Keratinocyte (primary cell): Measurements from ENCODE around the gene EFNB2. TPM values are rescaled to one million over a fixed set of nuclear protein-coding genes. Genes with fewer than 3 reads are reported as not detected.
A peak's percentile ranks its signal among the peaks of the same experiment; 100 is the strongest.

Source experiments
- DNase-seq: peaks from one replicate; pipeline ENCODE4 v3.0.0-alpha.2; 2011; ENCODE audit warnings: low read depth, missing footprints, low spot score
- FAIRE-seq: peaks from 2 replicates; lab custom pipeline; 2011; peaks lifted over from hg19 to GRCh38; lab: Jason Lieb, UNC
- H2AFZ ChIP-seq: 2 replicates; pipeline ENCODE4 v1.6.0; 2012; ENCODE audit warnings: low read length, control low read depth, inconsistent platforms; ENCODE audit not compliant: control insufficient read depth
- H3K27ac ChIP-seq: 2 replicates; pipeline ENCODE4 v1.5.1; 2011; ENCODE audit warnings: low read length; ENCODE audit not compliant: control insufficient read depth, insufficient read depth
- H3K27me3 ChIP-seq: 3 replicates; pipeline ENCODE4 v1.6.0; 2011; ENCODE audit warnings: low read length; ENCODE audit not compliant: control insufficient read depth, insufficient read depth; ENCODE audit errors: extremely low read depth
- H3K36me3 ChIP-seq, 2 experiments: 2 replicates in 1 of 2; 3 replicates in 1 of 2; pipeline ENCODE4 v1.5.1; 2011; ENCODE audit warnings: low read length in 2 of 2, mild to moderate bottlenecking in 1 of 2; ENCODE audit not compliant: control insufficient read depth in 2 of 2, insufficient read depth in 2 of 2; ENCODE audit errors: extremely low read depth in 1 of 2
- H3K4me1 ChIP-seq: 3 replicates; pipeline ENCODE4 v1.5.1; 2011; ENCODE audit warnings: low read length; ENCODE audit not compliant: control insufficient read depth, insufficient read depth; ENCODE audit errors: extremely low read depth
- H3K4me2 ChIP-seq: 3 replicates; pipeline ENCODE4 v1.6.0; 2011; ENCODE audit warnings: low read depth, low read length; ENCODE audit not compliant: control insufficient read depth, insufficient read depth; ENCODE audit errors: extremely low read depth
- H3K4me3 ChIP-seq, 3 experiments: fragments of 200-600 bp in 1 of 3; sonication (generic) in 1 of 3; 2 replicates in 2 of 3; 3 replicates in 1 of 3; pipeline ENCODE4 v1.5.1; 2011 to 2016; ENCODE audit warnings: low read length in 3 of 3, mild to moderate bottlenecking in 3 of 3, control low read depth in 2 of 3, inconsistent platforms in 1 of 3, low read depth in 1 of 3, mixed read lengths in 1 of 3, mixed run types in 1 of 3, moderate library complexity in 1 of 3; ENCODE audit not compliant: control insufficient read depth in 2 of 3, insufficient read depth in 2 of 3; ENCODE audit errors: extremely low read depth in 1 of 3
- H3K79me2 ChIP-seq: 2 replicates; pipeline ENCODE4 v1.6.0; 2012; ENCODE audit warnings: low read length; ENCODE audit not compliant: control insufficient read depth, insufficient read depth
- H3K9ac ChIP-seq: 3 replicates; pipeline ENCODE4 v1.6.0; 2011; ENCODE audit warnings: low read length; ENCODE audit not compliant: control insufficient read depth, insufficient read depth; ENCODE audit errors: extremely low read depth
- H3K9me1 ChIP-seq: 3 replicates; pipeline ENCODE4 v1.6.0; 2011; ENCODE audit warnings: low read length; ENCODE audit not compliant: control insufficient read depth, insufficient read depth; ENCODE audit errors: extremely low read depth
- H3K9me3 ChIP-seq: 2 replicates; pipeline ENCODE4 v1.5.1; 2012; ENCODE audit warnings: low read depth, low read length; ENCODE audit not compliant: control insufficient read depth
- H4K20me1 ChIP-seq: 3 replicates; pipeline ENCODE4 v1.6.0; 2011; ENCODE audit warnings: low read length; ENCODE audit not compliant: control insufficient read depth, insufficient read depth; ENCODE audit errors: extremely low read depth
- CTCF ChIP-seq, 3 experiments: IDR thresholded peaks in 1 of 3; conservative IDR thresholded peaks in 1 of 3; optimal IDR thresholded peaks in 1 of 3; 2 replicates in 2 of 3; 3 replicates in 1 of 3; pipeline versions ENCODE3 to v1.5.1; 2011; ENCODE audit warnings: low read length in 3 of 3, mild to moderate bottlenecking in 3 of 3, moderate library complexity in 2 of 3, control low read depth in 1 of 3, inconsistent platforms in 1 of 3; ENCODE audit not compliant: insufficient read depth in 2 of 3; ENCODE audit errors: extremely low read depth in 1 of 3
- EZH2 ChIP-seq: IDR thresholded peaks from one replicate; pipeline ENCODE4 v1.6.1; 2012; ENCODE audit warnings: inconsistent platforms, mild to moderate bottlenecking, low read length, moderate library complexity
- dilution Hi-C: fragments of 300-500 bp; cut with MboI; formaldehyde crosslinking; loops from one replicate; pipeline ENCODE4 v1.7.0; 2020; ENCODE audit warnings: low sequenced_read_pairs; ENCODE audit not compliant: extremely low pct_ligation_motif_present
- polyA plus RNA-seq, 5 experiments: library from polyadenylated mRNA; depleted of rRNA in 3 of 5; stranded (reverse) in 3 of 5; stranded (forward) in 1 of 5; unstranded in 1 of 5; fragments of >200 nt; gene quantifications; 1 replicate in 1 of 5; 2 replicates in 3 of 5; 3 replicates in 1 of 5; pipeline versions ENCODE4 v1.2.1 to v1.2.3, GENCODE V29; 2011 to 2012; ENCODE audit warnings: missing spikeins in 2 of 5, low read depth in 1 of 5, low replicate concordance in 1 of 5

The EFNB2 gene
- polyA plus RNA-seq, 1 donor (not counting 4 experiments of a cell fraction or from before 2014, with no cell fraction given), result 38.9 TPM

GRCh38 chr13:106521095-106521799, 14.2 kb downstream of the EFNB2 start:
- peaks cover 100% of the 10 kb centered on the region for H3K79me2 ChIP-seq
- H3K9me3 ChIP-seq, result no peaks in the 10 kb centered on the region
- no peaks in the 10 kb centered on the region for H3K27me3 ChIP-seq
- FAIRE-seq (no peak), DNase-seq (no peak)
- peaks cover 6% of the 10 kb centered on the region for H4K20me1 ChIP-seq
- peak overlapping the region; percentile 76 for H3K4me2 ChIP-seq
- no peak for TF ChIP-seq EZH2
- no peak for TF ChIP-seq CTCF (optimal IDR thresholded peaks at IDR 0.05 in 1 of 3, IDR thresholded peaks at IDR 0.05 in 1 of 3, conservative IDR thresholded peaks at IDR 0.05 in 1 of 3; ENCODE audit: extremely low read depth in 1 of 3, insufficient read depth in 2 of 3, low read length in 3 of 3)
- peak overlapping the region; percentile 8 for H3K9ac ChIP-seq
- peaks cover 1 to 5% of the 10 kb centered on the region in 2 experiments for H3K36me3 ChIP-seq
- no peak overlapping the region for H2AFZ ChIP-seq
- peak overlapping the region; percentile 63 for H3K27ac ChIP-seq
- dilution Hi-C loops, result no loop called here
- H3K4me1 ChIP-seq, result peaks cover 65% of the 10 kb centered on the region
- H3K4me3 ChIP-seq, result no peak overlapping the region
- H3K9me1 ChIP-seq, result peaks cover 2% of the 10 kb centered on the region

- Histone ChIP-seq H3K4me3 (no peak overlapping the region), H3K27ac (peak overlapping the region; percentile 63), H3K79me2 (peaks cover 100% of the 10 kb centered on the region), H3K4me1 (peaks cover 59% of the 10 kb centered on the region), H3K36me3 (peaks cover 1 to 5% of the 10 kb centered on the region in 2 experiments), H3K9me3 (no peaks in the 10 kb centered on the region), H3K9ac (no peak overlapping the region), H3K4me2 (peak overlapping the region; percentile 76), H3K9me1 (peaks cover 2% of the 10 kb centered on the region), H3K27me3 (no peaks in the 10 kb centered on the region), H4K20me1 (peaks cover 6% of the 10 kb centered on the region), H2AFZ (no peak overlapping the region)
- DNase-seq (no peak), FAIRE-seq (no peak)
- dilution Hi-C loops, result no loop called here
- TF ChIP-seq CTCF (optimal IDR thresholded peaks at IDR 0.05 in 1 of 3, IDR thresholded peaks at IDR 0.05 in 1 of 3, conservative IDR thresholded peaks at IDR 0.05 in 1 of 3; ENCODE audit: extremely low read depth in 1 of 3, insufficient read depth in 2 of 3, low read length in 3 of 3) (peak in 1 of 3 experiments; percentile 20), EZH2 (no peak)
These were observed 15.0 kb downstream of the EFNB2 start for GRCh38 chr13:106520251-106521054.
